Epithelial cell of prostate (primary cell): ENCODE results near the gene RUNDC3A.
"Not testable (repeated sequence)": the region's sequence is repeated elsewhere in the genome, so short reads cannot be mapped to it uniquely, and the experiment has no call there.

Experiments
- DNase-seq: peaks from one replicate; pipeline ENCODE4 v3.0.0-alpha.2; 2011; ENCODE audit warnings: low read depth, low spot score
- H3K27ac ChIP-seq: fragments of 450-650 bp; 2 replicates; pipeline ENCODE4 v1.5.1; 2017; ENCODE audit warnings: mild to moderate bottlenecking

RUNDC3A gene

GRCh38 chr17:44317545-44317944, 9.1 kb downstream of the RUNDC3A start:
- no peak overlapping the region for H3K27ac ChIP-seq
- DNase-seq: no peak

DNA sequence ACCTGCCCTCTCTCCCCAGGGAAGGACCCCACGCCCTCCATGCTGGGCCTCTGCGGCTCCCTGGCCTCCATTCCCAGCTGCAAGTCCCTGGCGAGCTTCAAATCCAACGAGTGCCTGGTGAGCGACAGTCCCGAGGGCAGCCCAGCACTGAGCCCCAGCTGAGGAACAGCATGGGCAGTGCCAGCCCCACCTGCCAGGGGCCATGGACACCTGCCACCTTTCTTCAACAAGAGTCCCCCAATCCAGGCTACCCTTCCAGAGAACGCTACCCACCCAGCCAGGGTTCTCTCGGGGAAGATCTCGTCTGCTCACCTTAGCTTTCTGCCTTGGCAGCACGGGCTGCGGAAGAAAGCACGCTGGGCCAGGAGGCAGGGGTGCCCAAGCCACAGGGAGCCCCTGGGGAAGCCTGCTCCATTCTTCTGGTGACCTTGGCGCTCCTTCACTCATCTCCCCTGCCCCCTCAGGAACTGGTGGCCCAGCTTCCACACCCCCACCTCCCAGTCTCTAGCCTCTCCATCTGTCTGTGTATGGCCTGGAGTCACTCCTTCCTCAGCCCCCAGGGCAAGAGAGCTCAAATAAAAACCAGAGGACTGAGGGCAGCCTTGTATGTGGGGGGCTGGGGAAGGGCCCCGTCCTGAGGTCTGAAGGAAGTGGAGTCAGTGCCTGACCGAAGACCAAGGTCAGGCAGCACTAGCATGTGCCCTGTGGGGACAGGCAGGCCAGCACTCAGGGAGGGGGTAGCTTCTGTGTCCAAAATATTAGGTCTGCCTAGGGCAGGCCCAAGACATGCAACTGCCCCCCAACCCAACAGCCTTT, 9.9 kb downstream of the RUNDC3A start:
- no peak for DNase-seq
- H3K27ac ChIP-seq: no peak overlapping the region

GRCh38 chr17:44320066-44320465, 11.7 kb downstream of the RUNDC3A start:
- DNase-seq: no peak
- no peak overlapping the region for H3K27ac ChIP-seq

- no peak overlapping the region for H3K27ac ChIP-seq
- no peak for DNase-seq
These were observed 13.1 kb downstream of the RUNDC3A start for GRCh38 chr17:44321246-44322120.

DNA sequence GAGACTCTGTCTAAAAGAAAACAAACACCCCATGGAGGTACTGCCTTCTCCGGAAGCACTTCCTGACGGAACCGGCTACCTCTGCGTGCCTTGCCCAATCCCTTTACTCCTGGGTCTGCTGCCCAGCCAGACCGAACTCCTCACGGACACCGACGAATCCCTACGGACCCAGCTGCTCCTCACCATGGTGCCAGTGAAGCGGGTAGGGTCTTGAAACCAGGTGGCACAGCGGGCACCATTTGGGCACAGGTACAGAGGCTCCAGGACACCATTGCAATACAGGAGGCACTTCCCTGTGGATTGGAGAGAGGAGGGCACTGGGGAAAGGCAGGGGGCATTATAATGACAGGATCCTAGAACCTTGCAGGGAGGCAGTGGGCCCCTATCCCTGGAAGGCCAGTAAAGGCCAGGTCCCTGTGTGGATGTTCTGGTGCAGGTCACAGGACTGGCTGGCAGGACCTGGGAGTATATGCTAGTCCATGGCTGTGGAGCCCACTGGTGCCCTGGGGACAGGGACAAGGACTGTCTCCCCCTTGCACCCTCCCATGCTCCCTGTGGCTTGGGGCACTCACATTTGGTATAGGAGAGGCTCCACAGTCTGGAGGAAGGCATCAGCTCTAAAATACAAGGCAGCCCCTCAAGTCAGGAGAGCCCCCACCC, 14.0 kb downstream of the RUNDC3A start:
- no peak overlapping the region for H3K27ac ChIP-seq
- no peak for DNase-seq

- H3K27ac ChIP-seq: peak overlapping the region; percentile 80
These were observed 15.1 kb downstream of the RUNDC3A start for GRCh38 chr17:44323359-44324091.

GRCh38 chr17:44324092-44324570, 15.7 kb downstream of the RUNDC3A start:
- H3K27ac ChIP-seq: peak overlapping the region; percentile 80
- no peak for DNase-seq

More at GRCh38 chr17:44323359-44324091, 15.1 kb downstream of the RUNDC3A start:
- DNase-seq: no peak

GRCh38 chr17:44324571-44325275, 16.3 kb downstream of the RUNDC3A start, which contains the start of gene SLC25A39:
Gene SLC25A39, minus strand, starts transcription at chr17:44324823. Its CDS starts 1,261 bp downstream, at chr17:44323562.
- H3K27ac ChIP-seq: peak within 1 kb of the TSS; percentile 80
- DNase-seq: peak; percentile 70

- DNase-seq: peak; percentile 70
- no peak overlapping the region for H3K27ac ChIP-seq
These were observed 18.6 kb downstream of the RUNDC3A start for GRCh38 chr17:44326861-44327444.

- no peak for DNase-seq
- H3K27ac ChIP-seq: no peak overlapping the region
These were observed 19.5 kb downstream of the RUNDC3A start for GRCh38 chr17:44327715-44328449.

- not testable (repeated sequence) for DNase-seq, H3K27ac ChIP-seq
These were observed 21.1 kb downstream of the RUNDC3A start for GRCh38 chr17:44329516-44329915.

DNA sequence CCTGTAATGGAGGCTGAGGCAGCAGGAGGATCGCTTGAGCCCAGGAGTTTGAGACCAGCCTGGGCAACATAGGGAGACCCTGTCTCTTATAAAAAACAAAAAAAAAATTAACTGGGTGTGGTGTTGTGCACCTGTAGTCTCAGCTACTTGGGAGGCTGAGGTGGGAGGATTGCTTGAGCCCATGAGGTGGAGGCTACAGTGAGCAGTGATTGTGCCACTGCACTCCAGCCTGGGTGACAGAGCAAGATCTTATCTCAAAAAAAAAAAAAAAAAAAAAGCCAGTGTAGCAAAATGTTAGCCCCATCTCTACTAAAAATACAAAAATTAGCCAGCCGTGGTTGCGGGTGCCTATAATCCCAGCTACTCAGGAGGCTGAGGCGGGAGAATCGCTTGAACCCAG, 21.9 kb downstream of the RUNDC3A start:
- not testable (repeated sequence) for DNase-seq, H3K27ac ChIP-seq

GRCh38 chr17:44331249-44331760, 22.9 kb downstream of the RUNDC3A start:
- DNase-seq: no peak
- no peak overlapping the region for H3K27ac ChIP-seq

- no peak for DNase-seq
- H3K27ac ChIP-seq: no peak overlapping the region
These were observed 25.0 kb downstream of the RUNDC3A start for GRCh38 chr17:44333371-44333770.

DNA sequence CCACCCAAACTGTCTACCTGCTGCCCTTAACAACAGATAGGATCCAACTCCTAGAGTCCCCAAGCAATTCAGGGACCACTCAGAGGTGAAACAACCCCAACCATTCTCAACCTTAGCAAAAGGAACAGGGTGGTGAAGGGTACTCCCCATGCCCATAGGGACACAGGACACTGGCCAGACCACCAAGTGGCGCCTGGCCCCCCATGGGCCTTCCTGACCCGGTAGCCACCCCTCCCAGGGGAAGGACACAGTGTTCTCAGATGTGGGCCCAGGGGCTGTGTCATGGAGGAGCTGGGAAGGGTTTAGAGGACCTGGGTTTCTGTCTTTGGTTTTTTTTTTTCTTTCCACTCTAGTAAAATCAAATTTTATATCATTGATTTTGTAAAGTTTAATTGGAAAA, 25.9 kb downstream of the RUNDC3A start:
- no peak for DNase-seq
- H3K27ac ChIP-seq: no peak overlapping the region

DNA sequence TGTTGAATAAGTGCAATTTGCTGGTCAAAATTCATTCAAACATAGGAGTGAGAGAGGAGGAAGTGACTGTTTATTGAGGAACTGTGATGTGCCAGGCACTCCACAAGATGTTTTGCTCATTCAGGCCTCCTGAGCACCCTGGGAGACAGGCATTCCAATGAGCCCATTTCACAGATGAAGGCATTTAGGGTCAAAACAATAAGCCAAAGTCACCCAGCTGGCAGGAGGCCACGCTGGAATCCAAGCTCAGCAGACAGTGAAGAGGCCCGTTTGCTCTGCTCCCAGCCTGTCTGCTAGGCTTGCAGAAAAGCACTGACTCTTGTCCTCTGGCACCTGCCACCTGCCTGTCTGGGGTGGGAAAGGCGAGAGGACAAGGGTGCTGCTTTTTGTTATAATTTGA, 26.3 kb downstream of the RUNDC3A start:
- H3K27ac ChIP-seq: no peak overlapping the region
- no peak for DNase-seq

GRCh38 chr17:44335564-44335963, 27.2 kb downstream of the RUNDC3A start:
- DNase-seq: no peak
- no peak overlapping the region for H3K27ac ChIP-seq

GRCh38 chr17:44335968-44336367, 27.6 kb downstream of the RUNDC3A start:
- DNase-seq: no peak
- H3K27ac ChIP-seq: no peak overlapping the region
